ENCODE data around the gene SUSD3. TPM values are rescaled to one million over a fixed set of nuclear protein-coding genes. Genes with fewer than 3 reads are reported as not detected.

SUSD3 gene
- total and polyA plus RNA-seq, 4 donors: 2.0 to 9.7 (median 5.1) TPM

- Histone ChIP-seq H3K27ac (ENCODE audit: low read depth in 1 of 2, low read length in 1 of 2) (peak overlapping the region in 1 of 2 donors; percentile 74), H3K27me3 (ENCODE audit: control insufficient read depth in 3 of 3, insufficient read depth in 3 of 3, low read length in 2 of 3) (no peaks in the 10 kb centered on the region), H3K9me3 (ENCODE audit: control insufficient read depth in 4 of 4, insufficient read depth in 3 of 4, low read length in 3 of 4) (no peaks in the 10 kb centered on the region), H3K4me1 (ENCODE audit: control insufficient read depth in 5 of 5, insufficient read depth in 5 of 5, low read length in 5 of 5) (peaks cover 0 to 18% (median 9%) of the 10 kb centered on the region in 5 donors), H3K9ac (ENCODE audit: insufficient read depth in 1 of 2, low read length in 2 of 2) (no peak overlapping the region), H3K36me3 (ENCODE audit: control insufficient read depth in 4 of 4, insufficient read depth in 4 of 4, low read length in 4 of 4) (peaks cover 0 to 25% (median 0%) of the 10 kb centered on the region in 4 donors), H3K4me3 (no peak overlapping the region)
- WGBS, 2 donors: 26 to 35% methylated on average over 23 of the region's 23 CpGs
- ATAC-seq (ENCODE audit: insufficient read depth, low FRiP score): peak; percentile 89
- TF ChIP-seq CTCF (IDR thresholded peaks at IDR 0.05; ENCODE audit: control extremely low read depth, extremely low read depth): peak; percentile 6
- peak; percentile 72 to 83 (median 74) for DNase-seq
Observed at GRCh38 chr9:93119953-93120845, 61.7 kb downstream of the SUSD3 start.

GRCh38 chr9:93120846-93121315 is 62.4 kb downstream of the SUSD3 start:
- WGBS, 2 donors: 93 to 95% methylated on average over 11 of the region's 11 CpGs

GRCh38 chr9:93121316-93122241 is 63.1 kb downstream of the SUSD3 start:
- no peak overlapping the region for H3K27ac ChIP-seq (ENCODE audit: low read depth in 1 of 2, low read length in 1 of 2)

More at GRCh38 chr9:93120846-93121315, 62.4 kb downstream of the SUSD3 start:
- TF ChIP-seq CTCF (IDR thresholded peaks at IDR 0.05; ENCODE audit: control extremely low read depth, extremely low read depth): no peak
- DNase-seq: peak in 1 of 3 donors; percentile 9
- no peaks in the 10 kb centered on the region for H3K9me3 ChIP-seq (ENCODE audit: control insufficient read depth in 4 of 4, insufficient read depth in 3 of 4, low read length in 3 of 4)
- H3K4me1 ChIP-seq (ENCODE audit: control insufficient read depth in 5 of 5, insufficient read depth in 5 of 5, low read length in 5 of 5): peaks cover 0 to 18% (median 9%) of the 10 kb centered on the region in 5 donors
- H3K9ac ChIP-seq (ENCODE audit: insufficient read depth in 1 of 2, low read length in 2 of 2): no peak overlapping the region
- no peak for ATAC-seq (ENCODE audit: insufficient read depth, low FRiP score)
- H3K36me3 ChIP-seq (ENCODE audit: control insufficient read depth in 4 of 4, insufficient read depth in 4 of 4, low read length in 4 of 4): peaks cover 0 to 28% (median 0%) of the 10 kb centered on the region in 4 donors
- no peak overlapping the region for H3K4me3 ChIP-seq
- no peaks in the 10 kb centered on the region for H3K27me3 ChIP-seq (ENCODE audit: control insufficient read depth in 3 of 3, insufficient read depth in 3 of 3, low read length in 2 of 3)
- peak overlapping the region in 1 of 2 donors; percentile 74 for H3K27ac ChIP-seq (ENCODE audit: low read depth in 1 of 2, low read length in 1 of 2)

More at GRCh38 chr9:93121316-93122241, 63.1 kb downstream of the SUSD3 start:
- TF ChIP-seq CTCF (IDR thresholded peaks at IDR 0.05; ENCODE audit: control extremely low read depth, extremely low read depth): no peak
- DNase-seq: peak in 1 of 3 donors; percentile 12
- Histone ChIP-seq H3K36me3 (ENCODE audit: control insufficient read depth in 4 of 4, insufficient read depth in 4 of 4, low read length in 4 of 4) (peaks cover 0 to 28% (median 0%) of the 10 kb centered on the region in 4 donors), H3K9ac (ENCODE audit: insufficient read depth in 1 of 2, low read length in 2 of 2) (no peak overlapping the region), H3K4me1 (ENCODE audit: control insufficient read depth in 5 of 5, insufficient read depth in 5 of 5, low read length in 5 of 5) (peaks cover 0 to 16% (median 10%) of the 10 kb centered on the region in 5 donors), H3K27me3 (ENCODE audit: control insufficient read depth in 3 of 3, insufficient read depth in 3 of 3, low read length in 2 of 3) (no peaks in the 10 kb centered on the region), H3K4me3 (no peak overlapping the region), H3K9me3 (ENCODE audit: control insufficient read depth in 4 of 4, insufficient read depth in 3 of 4, low read length in 3 of 4) (no peaks in the 10 kb centered on the region)
- 91 to 93% methylated on average over 19 to 20 of the region's 20 CpGs for WGBS, 2 donors
- no peak for ATAC-seq (ENCODE audit: insufficient read depth, low FRiP score)

Measured in lung (tissue), 12 donors.